K562 (cell line): ENCODE measurements around the gene SERINC5. TPM values are rescaled to one million over a fixed set of nuclear protein-coding genes. Genes with fewer than 3 reads are reported as not detected.
A peak's percentile ranks its signal among the peaks of the same experiment; 100 is the strongest.

Experiments used
- AFF4 ChIP-seq: sonication (generic); formaldehyde crosslinking; IDR thresholded peaks from 2 replicates; pipeline ENCODE4 v1.8.0; 2023; ENCODE audit warnings: mild to moderate bottlenecking, missing genetic modification reagents
- JUND ChIP-seq, 2 experiments: IDR thresholded peaks; 2 replicates in 1 of 2; 3 replicates in 1 of 2; pipeline ENCODE4 v1.6.1; 2011; ENCODE audit warnings: borderline replicate concordance in 2 of 2, low read depth in 2 of 2, low read length in 2 of 2, improper control_type of control experiment in 1 of 2, missing biosample characterization in 1 of 2, missing genetic modification characterization in 1 of 2, missing genetic modification reagents in 1 of 2
- MAFK ChIP-seq: IDR thresholded peaks from 2 replicates; pipeline ENCODE4 v1.6.1; 2011; ENCODE audit warnings: low read length, improper control_type of control experiment
- MEIS2 ChIP-seq: fragments of 450-650 bp; IDR thresholded peaks from 2 replicates; pipeline ENCODE4 v1.6.1; 2014; ENCODE audit warnings: mild to moderate bottlenecking; ENCODE audit not compliant: partially characterized antibody
- PHB2 ChIP-seq: fragments of 450-650 bp; IDR thresholded peaks from 2 replicates; pipeline ENCODE4 v1.6.1; 2017; ENCODE audit warnings: low read depth
- RNF2 ChIP-seq: sonication (generic); IDR thresholded peaks from 2 replicates; pipeline ENCODE4 v1.6.1; 2016
- ZKSCAN3 ChIP-seq: fragments of 250-450 bp; sonication (Bioruptor Pico); IDR thresholded peaks from 2 replicates; pipeline ENCODE4 v1.4.0; 2020
- ZNF175 ChIP-seq: fragments of 200-800 bp; sonication (Bioruptor generic); IDR thresholded peaks from 2 replicates; pipeline ENCODE4 v1.6.1; 2016; ENCODE audit warnings: low read depth, mild to moderate bottlenecking, missing genetic modification characterization, missing compliant biosample characterization
- polyA plus RNA-seq, 8 experiments: library from polyadenylated mRNA; depleted of rRNA in 4 of 8; stranded (reverse) in 5 of 8; unstranded in 3 of 8; fragments of >200 nt; fragmentation: Nextera tagmentation in 2 of 8; fragmentation: Illumina TruSeq in 1 of 8; extraction: Ambion mirVana in 2 of 8; extraction: Trizol in 1 of 8; gene quantifications; 2 replicates each; pipeline versions ENCODE4 v1.2.1 to v1.2.3, GENCODE V29; 2011 to 2014; ENCODE audit warnings: inconsistent platforms in 1 of 8, missing spikeins in 1 of 8
- total RNA-seq, 7 experiments: library from RNA; depleted of rRNA in 6 of 7; stranded (reverse); fragments of >200 nt in 6 of 7; fragmentation: Illumina TruSeq in 2 of 7; extraction: Trizol in 2 of 7; gene quantifications; 2 replicates each; pipeline versions ENCODE4 v1.2.1 to v1.2.3, GENCODE V29; 2011 to 2021; ENCODE audit warnings: low replicate concordance in 1 of 7
- TF ChIP-seq, protein P1 (sequence below): fragments of 200-400 bp; formaldehyde crosslinking; IDR thresholded peaks from 2 replicates; pipeline ENCODE4 v1.6.1; 2017; ENCODE audit warnings: mild to moderate bottlenecking, low read depth, low read length, moderate library complexity

Gene SERINC5
- total and polyA plus RNA-seq, 9 of the 15 experiments (the other 6 are each of a cell fraction or from before 2014, with no cell fraction given) = 1.4 to 7.9 (median 3.7) TPM

DNA sequence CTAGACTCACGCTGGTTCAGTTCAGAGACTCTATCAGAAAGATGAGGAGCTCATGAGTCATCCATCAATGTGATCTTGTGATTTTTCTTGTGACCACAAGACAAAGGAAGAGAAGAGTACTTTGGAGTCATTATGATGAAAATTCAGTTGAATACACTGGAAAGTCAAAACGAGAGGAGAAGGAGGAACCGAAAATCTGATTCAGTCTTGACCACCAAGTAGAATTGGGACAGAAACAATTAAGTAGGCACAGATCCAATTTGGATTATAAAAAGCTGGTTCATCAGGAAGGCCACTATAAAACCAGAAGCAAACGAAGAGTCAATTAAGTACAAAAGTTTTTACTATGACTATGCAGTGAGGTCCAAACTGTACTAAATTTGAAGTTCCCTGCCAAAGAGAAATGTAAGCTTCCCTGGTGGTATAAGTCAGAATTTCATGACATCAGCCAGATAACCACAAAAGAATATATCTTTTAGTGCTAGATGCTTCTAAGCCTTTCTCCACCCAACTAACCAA lies 129.8 kb downstream of the SERINC5 start (continued):
- TF ChIP-seq, protein P1, sequence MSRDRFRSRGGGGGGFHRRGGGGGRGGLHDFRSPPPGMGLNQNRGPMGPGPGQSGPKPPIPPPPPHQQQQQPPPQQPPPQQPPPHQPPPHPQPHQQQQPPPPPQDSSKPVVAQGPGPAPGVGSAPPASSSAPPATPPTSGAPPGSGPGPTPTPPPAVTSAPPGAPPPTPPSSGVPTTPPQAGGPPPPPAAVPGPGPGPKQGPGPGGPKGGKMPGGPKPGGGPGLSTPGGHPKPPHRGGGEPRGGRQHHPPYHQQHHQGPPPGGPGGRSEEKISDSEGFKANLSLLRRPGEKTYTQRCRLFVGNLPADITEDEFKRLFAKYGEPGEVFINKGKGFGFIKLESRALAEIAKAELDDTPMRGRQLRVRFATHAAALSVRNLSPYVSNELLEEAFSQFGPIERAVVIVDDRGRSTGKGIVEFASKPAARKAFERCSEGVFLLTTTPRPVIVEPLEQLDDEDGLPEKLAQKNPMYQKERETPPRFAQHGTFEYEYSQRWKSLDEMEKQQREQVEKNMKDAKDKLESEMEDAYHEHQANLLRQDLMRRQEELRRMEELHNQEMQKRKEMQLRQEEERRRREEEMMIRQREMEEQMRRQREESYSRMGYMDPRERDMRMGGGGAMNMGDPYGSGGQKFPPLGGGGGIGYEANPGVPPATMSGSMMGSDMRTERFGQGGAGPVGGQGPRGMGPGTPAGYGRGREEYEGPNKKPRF = no peak
- peak; percentile 49; the same call in 1 of the 2 replicates for TF ChIP-seq JUND (IDR thresholded peaks at IDR 0.05; ENCODE audit: borderline replicate concordance, low read depth, low read length)
- TF ChIP-seq JUND (tag; IDR thresholded peaks at IDR 0.05; ENCODE audit: borderline replicate concordance, low read depth, low read length) = peak; percentile 39; the same call in 1 of the 3 replicates
- no peak for TF ChIP-seq ZNF175 (CRISPR knock-in tag)
- TF ChIP-seq MAFK = no peak
- no peak for TF ChIP-seq AFF4 (CRISPR knock-in tag)
- TF ChIP-seq RNF2 = no peak
- TF ChIP-seq ZKSCAN3 (CRISPR knock-in tag) = no peak
- peak; percentile 45 for TF ChIP-seq MEIS2
- TF ChIP-seq PHB2 = no peak
